ENCODE data around the gene RHBDF2. TPM values are rescaled to one million over a fixed set of nuclear protein-coding genes. Genes with fewer than 3 reads are reported as not detected.

Gene RHBDF2
- total and polyA plus RNA-seq, 12 donors, result 6.5 to 33.1 (median 9.8) TPM

GRCh38 chr17:76532072-76532651 lies 30.9 kb upstream of the RHBDF2 start:
- intact Hi-C loops (cut with DNase I), result no loop called here
- H3K27me3 ChIP-seq, result peaks cover 0 to 12% (median 0%) of the 10 kb centered on the region in 7 donors
- ATAC-seq (no peak), DNase-seq (no peak)
- no peak for TF ChIP-seq CTCF (IDR thresholded peaks at IDR 0.05)
- no peak overlapping the region for H3K4me3 ChIP-seq
- H3K27ac ChIP-seq, result peak overlapping the region in 9 of 10 donors; percentile 93 to 99 (median 96)
- 74 to 79% methylated on average over 8 of the region's 8 CpGs for WGBS, 2 donors
- H3K4me1 ChIP-seq, result peaks cover 39 to 86% (median 58%) of the 10 kb centered on the region in 9 donors
- H3K36me3 ChIP-seq, result no peaks in the 10 kb centered on the region
- H3K9me3 ChIP-seq, result no peaks in the 10 kb centered on the region

GRCh38 chr17:76531486-76532038 lies 30.3 kb upstream of the RHBDF2 start:
- intact Hi-C loops (cut with DNase I), result no loop called here
- no peak for TF ChIP-seq CTCF (IDR thresholded peaks at IDR 0.05)
- DNase-seq (no peak), ATAC-seq (no peak)
- 74 to 82% methylated on average over 18 of the region's 18 CpGs for WGBS, 2 donors
- Histone ChIP-seq H3K4me3 (peak overlapping the region in 1 of 10 donors; percentile 25), H3K4me1 (peaks cover 39 to 83% (median 60%) of the 10 kb centered on the region in 9 donors), H3K27ac (peak overlapping the region; percentile 93 to 99 (median 96)), H3K27me3 (peaks cover 0 to 6% (median 0%) of the 10 kb centered on the region in 7 donors), H3K9me3 (no peaks in the 10 kb centered on the region), H3K36me3 (no peaks in the 10 kb centered on the region)

GRCh38 chr17:76530811-76531485 lies 29.7 kb upstream of the RHBDF2 start:
- 74 to 83% methylated on average over 31 to 32 of the region's 32 CpGs for WGBS, 2 donors
- H3K4me1 ChIP-seq, result peaks cover 36 to 77% (median 57%) of the 10 kb centered on the region in 9 donors
- no peak for TF ChIP-seq CTCF (IDR thresholded peaks at IDR 0.05)
- peak overlapping the region; percentile 93 to 99 (median 96) for H3K27ac ChIP-seq
- no peaks in the 10 kb centered on the region for H3K9me3 ChIP-seq
- no peaks in the 10 kb centered on the region for H3K36me3 ChIP-seq
- DNase-seq (peak in 1 of 2 donors; percentile 24), ATAC-seq (no peak)
- H3K4me3 ChIP-seq, result peak overlapping the region in 1 of 10 donors; percentile 25
- intact Hi-C loops (cut with DNase I), result no loop called here
- H3K27me3 ChIP-seq, result no peaks in the 10 kb centered on the region

- intact Hi-C loops (cut with DNase I), result no loop called here
- peak in 1 of 2 donors; percentile 88 for DNase-seq
- no peak for TF ChIP-seq CTCF (IDR thresholded peaks at IDR 0.05)
- H3K4me1 ChIP-seq, result peaks cover 33 to 74% (median 56%) of the 10 kb centered on the region in 9 donors
- peak overlapping the region; percentile 93 to 99 (median 96) for H3K27ac ChIP-seq
- H3K36me3 ChIP-seq, result no peaks in the 10 kb centered on the region
- peak; percentile 15 to 68 (median 63) for ATAC-seq
- H3K9me3 ChIP-seq, result no peaks in the 10 kb centered on the region
- no peaks in the 10 kb centered on the region for H3K27me3 ChIP-seq
- 33 to 50% methylated on average over 23 of the region's 23 CpGs for WGBS, 2 donors
- peak overlapping the region in 4 of 10 donors; percentile 1 to 43 (median 18) for H3K4me3 ChIP-seq
These were observed 29.0 kb upstream of the RHBDF2 start for GRCh38 chr17:76530095-76530723.
